CD4-positive, alpha-beta T cell (primary cell): Measurements from ENCODE around the gene HDAC4. TPM values are rescaled to one million over a fixed set of nuclear protein-coding genes. Genes with fewer than 3 reads are reported as not detected.
A peak's percentile ranks its signal among the peaks of the same experiment; 100 is the strongest.

Experiments used
- ATAC-seq: fragments of 200-7000 bp; cut with Tn5 transposase; one replicate; pipeline ENCODE4 v1.10.0; 2022; ENCODE audit warnings: mild to moderate bottlenecking; ENCODE audit not compliant: poor library complexity
- CTCF ChIA-PET: fragments of 350-600 bp; sonication (Branson Sonifier 250); formaldehyde crosslinking; loops from one replicate; lab custom pipeline; 2021; ENCODE audit warnings: antibody characterized with exemption, inconsistent platforms; lab: Charles Lee
- POLR2A ChIA-PET: fragments of 350-600 bp; sonication (Branson Sonifier 250); formaldehyde crosslinking; loops from one replicate; lab custom pipeline; 2021; ENCODE audit warnings: antibody characterized with exemption, inconsistent platforms; lab: Charles Lee
- DNase-seq, 14 experiments: peaks; one replicate each; pipeline ENCODE4 v3.0.0-alpha.2; 2013 to 2020; ENCODE audit warnings: mixed read lengths in 2 of 14
- H3K27ac ChIP-seq, 2 donors: one replicate each; pipeline versions ENCODE4 v1.5.1 to v1.7.0; 2013; ENCODE audit warnings: low read length in 2 of 2, low read depth in 1 of 2, mild to moderate bottlenecking in 1 of 2
- H3K27me3 ChIP-seq, 2 experiments: 1 replicate in 1 of 2; 2 replicates in 1 of 2; pipeline versions ENCODE4 v1.6.1 to v1.7.0; 2013; ENCODE audit warnings: low read length in 2 of 2, control low read depth in 1 of 2, mild to moderate bottlenecking in 1 of 2, moderate library complexity in 1 of 2; ENCODE audit not compliant: insufficient read depth in 2 of 2, control insufficient read depth in 1 of 2
- H3K36me3 ChIP-seq: one replicate; pipeline ENCODE4 v1.6.1; 2013; ENCODE audit warnings: low read length, control low read depth; ENCODE audit not compliant: insufficient read depth
- H3K4me1 ChIP-seq: one replicate; pipeline ENCODE4 v1.6.1; 2013; ENCODE audit warnings: low read length, control low read depth; ENCODE audit not compliant: insufficient read depth
- H3K4me3 ChIP-seq: one replicate; pipeline ENCODE4 v1.5.1; 2013; ENCODE audit warnings: mild to moderate bottlenecking, low read length, moderate library complexity
- H3K9me3 ChIP-seq, 2 experiments: 1 replicate in 1 of 2; 2 replicates in 1 of 2; pipeline versions ENCODE4 v1.6.1 to v1.7.0; 2013; ENCODE audit warnings: low read length in 2 of 2, mild to moderate bottlenecking in 2 of 2, control low read depth in 1 of 2, moderate library complexity in 1 of 2; ENCODE audit not compliant: control insufficient read depth in 1 of 2, insufficient read depth in 1 of 2
- H3K27ac Mint-ChIP-seq: one replicate; pipeline ENCODE4 v1.8.0; 2020; ENCODE audit warnings: mixed read lengths
- H3K27me3 Mint-ChIP-seq: one replicate; pipeline ENCODE4 v1.8.0; 2021; ENCODE audit warnings: mixed read lengths
- H3K36me3 Mint-ChIP-seq: one replicate; pipeline ENCODE4 v1.8.0; 2021; ENCODE audit warnings: low read depth, mixed read lengths
- H3K4me1 Mint-ChIP-seq: one replicate; pipeline ENCODE4 v1.8.0; 2021; ENCODE audit warnings: low read depth, mixed read lengths
- H3K4me3 Mint-ChIP-seq: one replicate; pipeline ENCODE4 v1.8.0; 2020; ENCODE audit warnings: mild to moderate bottlenecking, mixed read lengths
- H3K9me3 Mint-ChIP-seq: one replicate; pipeline ENCODE4 v1.8.0; 2020; ENCODE audit warnings: mixed read lengths
- CTCF ChIP-seq: fragments of 200-600 bp; IDR thresholded peaks from one replicate; pipeline ENCODE4 v1.8.0; 2022; ENCODE audit warnings: antibody characterized with exemption, mild to moderate bottlenecking
- intact Hi-C, 2 experiments: fragments of 100-400 bp; cut with DNase I in 1 of 2; cut with micrococcal nuclease in 1 of 2; formaldehyde crosslinking; loops; one replicate each; pipeline versions ENCODE4 v1.15.1 to v1.9.0; 2023 to 2025; cut with DNase I, micrococcal nuclease
- total RNA-seq, 174 experiments: library from RNA in 2 of 174; stranded (reverse) in 2 of 174; gene quantifications; one replicate each; pipeline ENCODE4 v1.2.3 and lab custom pipeline; 2021 to 2026

The HDAC4 gene
- total RNA-seq, 2 experiments from 2014 or later, result 45.3 to 49.2 TPM

GRCh38 chr2:239224199-239224570 is 176.6 kb downstream of the HDAC4 start:
- peak overlapping the region; percentile 45 for H3K4me3 Mint-ChIP-seq
- no peaks in the 10 kb centered on the region for H3K9me3 Mint-ChIP-seq
- peak overlapping the region; percentile 84 for H3K27ac Mint-ChIP-seq
- Histone ChIP-seq H3K27ac (no peak overlapping the region), H3K9me3 (no peaks in the 10 kb centered on the region), H3K27me3 (no peaks in the 10 kb centered on the region), H3K4me3 (no peak overlapping the region), H3K4me1 (peaks cover 63% of the 10 kb centered on the region), H3K36me3 (peaks cover 4% of the 10 kb centered on the region)
- H3K36me3 Mint-ChIP-seq, result no peaks in the 10 kb centered on the region
- no peak for DNase-seq
- no peak for ATAC-seq
- peaks cover 89% of the 10 kb centered on the region for H3K4me1 Mint-ChIP-seq
- TF ChIP-seq CTCF, result no peak
- ChIA-PET POLR2A (no interaction called here), CTCF (no interaction called here)
- intact Hi-C loops, result loop anchor here (5.0 kb wide), 2 partner anchors 33 to 38 kb away; no protein-coding TSS in a partner anchor
- no peaks in the 10 kb centered on the region for H3K27me3 Mint-ChIP-seq

GRCh38 chr2:239223310-239224198 is 177.3 kb downstream of the HDAC4 start:
- H3K4me1 Mint-ChIP-seq, result peaks cover 88% of the 10 kb centered on the region
- no peaks in the 10 kb centered on the region for H3K9me3 ChIP-seq
- CTCF ChIA-PET, result no interaction called here
- H3K36me3 Mint-ChIP-seq, result no peaks in the 10 kb centered on the region
- H3K4me3 Mint-ChIP-seq, result peak overlapping the region; percentile 45
- no peak overlapping the region for H3K4me3 ChIP-seq
- peak overlapping the region in 1 of 2 donors; percentile 35 for H3K27ac ChIP-seq
- H3K9me3 Mint-ChIP-seq, result no peaks in the 10 kb centered on the region
- no peak for DNase-seq
- H3K4me1 ChIP-seq, result peaks cover 63% of the 10 kb centered on the region
- POLR2A ChIA-PET, result no interaction called here
- H3K27me3 ChIP-seq, result no peaks in the 10 kb centered on the region
- TF ChIP-seq CTCF, result no peak
- H3K27ac Mint-ChIP-seq, result peak overlapping the region; percentile 84
- intact Hi-C loops, result loop anchor here (5.0 kb wide), 2 partner anchors 34 to 39 kb away; no protein-coding TSS in a partner anchor
- no peak for ATAC-seq
- H3K36me3 ChIP-seq, result peaks cover 4% of the 10 kb centered on the region
- H3K27me3 Mint-ChIP-seq, result no peaks in the 10 kb centered on the region

- H3K9me3 ChIP-seq, result no peaks in the 10 kb centered on the region
- DNase-seq, result no peak
- TF ChIP-seq CTCF, result no peak
- peaks cover 61% of the 10 kb centered on the region for H3K4me1 ChIP-seq
- H3K4me3 ChIP-seq, result no peak overlapping the region
- no peaks in the 10 kb centered on the region for H3K27me3 ChIP-seq
- H3K27ac ChIP-seq, result peak overlapping the region in 1 of 2 donors; percentile 35
- peaks cover 84% of the 10 kb centered on the region for H3K4me1 Mint-ChIP-seq
- intact Hi-C loops, result loop anchor here (5.0 kb wide), 2 partner anchors 34 to 39 kb away; no protein-coding TSS in a partner anchor
- CTCF ChIA-PET, result no interaction called here
- H3K4me3 Mint-ChIP-seq, result peak overlapping the region; percentile 57
- POLR2A ChIA-PET, result interaction anchor here (1.5 to 1.6 kb wide), 2 partner anchors 9 to 11 kb away, joined by 5 to 6 read pairs; no protein-coding TSS in a partner anchor
- ATAC-seq, result no peak
- peaks cover 4% of the 10 kb centered on the region for H3K36me3 ChIP-seq
- peak overlapping the region; percentile 88 for H3K27ac Mint-ChIP-seq
- no peaks in the 10 kb centered on the region for H3K27me3 Mint-ChIP-seq
- H3K9me3 Mint-ChIP-seq, result no peaks in the 10 kb centered on the region
- H3K36me3 Mint-ChIP-seq, result no peaks in the 10 kb centered on the region
These were observed 178.0 kb downstream of the HDAC4 start for GRCh38 chr2:239222706-239223309.
